GM19239 (cell line): ENCODE measurements around the gene ATAD3A.
A peak's percentile ranks its signal among the peaks of the same experiment; 100 is the strongest.
"Not testable (repeated sequence)": the region's sequence is repeated elsewhere in the genome, so short reads cannot be mapped to it uniquely, and the experiment has no call there.

Experiments
- DNase-seq: peaks from one replicate; pipeline ENCODE4 v3.0.0; 2011; ENCODE audit warnings: low spot score; ENCODE audit not compliant: insufficient read length
- FAIRE-seq: peaks from 2 replicates; lab custom pipeline; 2011; peaks lifted over from hg19 to GRCh38; lab: Jason Lieb, UNC

Gene ATAD3A

GRCh38 chr1:1489231-1489630 lies 22.7 kb upstream of the ATAD3A start:
- FAIRE-seq (no peak), DNase-seq (no peak)

- DNase-seq (no peak), FAIRE-seq (no peak)
These were observed 22.1 kb upstream of the ATAD3A start for GRCh38 chr1:1489861-1490260.

GRCh38 chr1:1490633-1491230 lies 21.2 kb upstream of the ATAD3A start:
- no peak for DNase-seq
- FAIRE-seq: no peak

- DNase-seq (no peak), FAIRE-seq (no peak)
These were observed 20.4 kb upstream of the ATAD3A start for GRCh38 chr1:1491601-1492000.

- FAIRE-seq: not testable (repeated sequence)
These were observed 17.7 kb upstream of the ATAD3A start for GRCh38 chr1:1494311-1494710.

GRCh38 chr1:1495461-1495975 lies 16.4 kb upstream of the ATAD3A start:
- DNase-seq, FAIRE-seq: not testable (repeated sequence)

More at GRCh38 chr1:1494311-1494710, 17.7 kb upstream of the ATAD3A start:
- not testable (repeated sequence) for DNase-seq

GRCh38 chr1:1504777-1505365 lies 7.1 kb upstream of the ATAD3A start:
- peak; percentile 47 for FAIRE-seq
- not testable (repeated sequence) for DNase-seq

- DNase-seq: not testable (repeated sequence)
- peak; percentile 95 for FAIRE-seq
These were observed 6.6 kb upstream of the ATAD3A start for GRCh38 chr1:1505366-1505798.

GRCh38 chr1:1505801-1506200 lies 6.2 kb upstream of the ATAD3A start:
- FAIRE-seq, DNase-seq: not testable (repeated sequence)

GRCh38 chr1:1507305-1507704 lies 4.7 kb upstream of the ATAD3A start:
- FAIRE-seq (no peak), DNase-seq (no peak)

GRCh38 chr1:1508775-1509464 lies 3.0 kb upstream of the ATAD3A start:
- FAIRE-seq, DNase-seq: not testable (repeated sequence)

- not testable (repeated sequence) for DNase-seq, FAIRE-seq
These were observed 2.5 kb upstream of the ATAD3A start for GRCh38 chr1:1509465-1509850.

GRCh38 chr1:1510912-1511532 lies 940 bp upstream of the ATAD3A start:
- FAIRE-seq: peak; percentile 28
- no peak for DNase-seq

- not testable (repeated sequence) for FAIRE-seq
These were observed 463 bp downstream of the ATAD3A start for GRCh38 chr1:1512425-1512824.

GRCh38 chr1:1513675-1514074 lies 1.7 kb downstream of the ATAD3A start:
- not testable (repeated sequence) for DNase-seq, FAIRE-seq

More at GRCh38 chr1:1512425-1512824, 463 bp downstream of the ATAD3A start:
- not testable (repeated sequence) for DNase-seq

- not testable (repeated sequence) for DNase-seq, FAIRE-seq
These were observed 2.4 kb downstream of the ATAD3A start for GRCh38 chr1:1514376-1514775.

- DNase-seq, FAIRE-seq: not testable (repeated sequence)
These were observed 5.0 kb downstream of the ATAD3A start for GRCh38 chr1:1516923-1517322.

- no peak for FAIRE-seq
These were observed 6.1 kb downstream of the ATAD3A start for GRCh38 chr1:1517973-1518620.

GRCh38 chr1:1518621-1519007 lies 6.7 kb downstream of the ATAD3A start:
- not testable (repeated sequence) for DNase-seq, FAIRE-seq

More at GRCh38 chr1:1517973-1518620, 6.1 kb downstream of the ATAD3A start:
- no peak for DNase-seq
